ENCODE data around the gene HELT.

Gene HELT

GRCh38 chr4:185011408-185011807 lies 6.9 kb upstream of the HELT start:
- no peak overlapping the region for H3K4me3 Mint-ChIP-seq
- TF ChIP-seq CTCF (IDR thresholded peaks at IDR 0.05; ENCODE audit: unreplicated experiment in 3 of 3): peak; percentile 45 to 66 (median 63)
- H3K4me1 Mint-ChIP-seq: peaks cover 14% of the 10 kb centered on the region
- peaks cover 100% of the 10 kb centered on the region for H3K27me3 Mint-ChIP-seq (ENCODE audit: low read depth)
- peaks cover 4% of the 10 kb centered on the region for H3K9me3 Mint-ChIP-seq
- no peaks in the 10 kb centered on the region for H3K36me3 Mint-ChIP-seq (ENCODE audit: low read depth)
- H3K27ac Mint-ChIP-seq: no peak overlapping the region

- peaks cover 23% of the 10 kb centered on the region for H3K4me1 Mint-ChIP-seq
- no peaks in the 10 kb centered on the region for H3K36me3 Mint-ChIP-seq (ENCODE audit: low read depth)
- peaks cover 3% of the 10 kb centered on the region for H3K9me3 Mint-ChIP-seq
- peaks cover 100% of the 10 kb centered on the region for H3K27me3 Mint-ChIP-seq (ENCODE audit: low read depth)
- H3K27ac Mint-ChIP-seq: no peak overlapping the region
- no peak for TF ChIP-seq CTCF (IDR thresholded peaks at IDR 0.05; ENCODE audit: unreplicated experiment in 3 of 3)
- peak overlapping the region in 1 of 3 experiments; percentile 1 for H3K4me3 Mint-ChIP-seq
Observed at GRCh38 chr4:185013417-185014125, 4.7 kb upstream of the HELT start.

GRCh38 chr4:185015108-185015507 lies 3.2 kb upstream of the HELT start:
- H3K9me3 Mint-ChIP-seq: no peaks in the 10 kb centered on the region
- H3K4me1 Mint-ChIP-seq: peaks cover 26% of the 10 kb centered on the region
- H3K27me3 Mint-ChIP-seq (ENCODE audit: low read depth): peaks cover 100% of the 10 kb centered on the region
- H3K4me3 Mint-ChIP-seq: no peak overlapping the region
- no peaks in the 10 kb centered on the region for H3K36me3 Mint-ChIP-seq (ENCODE audit: low read depth)
- TF ChIP-seq CTCF (IDR thresholded peaks at IDR 0.05; ENCODE audit: unreplicated experiment in 3 of 3): peak in 2 of 3 experiments; percentile 14 to 17
- H3K27ac Mint-ChIP-seq: no peak overlapping the region

- Mint-ChIP-seq H3K36me3 (ENCODE audit: low read depth) (no peaks in the 10 kb centered on the region), H3K9me3 (no peaks in the 10 kb centered on the region), H3K4me1 (peaks cover 32% of the 10 kb centered on the region), H3K27me3 (ENCODE audit: low read depth) (peaks cover 100% of the 10 kb centered on the region), H3K27ac (no peak overlapping the region), H3K4me3 (peak overlapping the region; percentile 30 to 67 (median 58))
- TF ChIP-seq CTCF (IDR thresholded peaks at IDR 0.05; ENCODE audit: unreplicated experiment in 3 of 3): no peak
Observed at GRCh38 chr4:185016101-185016940, 2.0 kb upstream of the HELT start.

GRCh38 chr4:185016946-185017758 lies 1.1 kb upstream of the HELT start:
- Mint-ChIP-seq H3K4me1 (peaks cover 37% of the 10 kb centered on the region), H3K4me3 (peak overlapping the region in 2 of 3 experiments; percentile 28 to 30), H3K27me3 (ENCODE audit: low read depth) (peaks cover 100% of the 10 kb centered on the region), H3K9me3 (no peaks in the 10 kb centered on the region), H3K27ac (no peak overlapping the region), H3K36me3 (ENCODE audit: low read depth) (no peaks in the 10 kb centered on the region)
- TF ChIP-seq CTCF (IDR thresholded peaks at IDR 0.05; ENCODE audit: unreplicated experiment in 3 of 3): no peak

Measured in nephron (organoid).